Esophagus (tissue), 2 donors: ENCODE data around the gene TUBB4A. TPM values are rescaled to one million over a fixed set of nuclear protein-coding genes. Genes with fewer than 3 reads are reported as not detected.

Experiments used
- H3K27ac ChIP-seq, 2 donors: one replicate each; pipeline ENCODE4 v1.5.1; 2013; ENCODE audit warnings: low read depth in 2 of 2, mild to moderate bottlenecking in 2 of 2, inconsistent platforms in 1 of 2, low read length in 1 of 2, moderate library complexity in 1 of 2
- H3K27me3 ChIP-seq, 2 donors: one replicate each; pipeline ENCODE4 v1.6.1; 2013; ENCODE audit warnings: low read length in 2 of 2, control low read depth in 1 of 2, mild to moderate bottlenecking in 1 of 2; ENCODE audit not compliant: insufficient read depth in 2 of 2, control insufficient read depth in 1 of 2
- H3K36me3 ChIP-seq, 2 donors: one replicate each; pipeline ENCODE4 v1.6.1; 2013; ENCODE audit warnings: low read length in 1 of 2; ENCODE audit not compliant: control insufficient read depth in 2 of 2, insufficient read depth in 2 of 2
- H3K4me1 ChIP-seq, 2 donors: one replicate each; pipeline ENCODE4 v1.6.1; 2013; ENCODE audit warnings: low read length in 1 of 2; ENCODE audit not compliant: control insufficient read depth in 2 of 2, insufficient read depth in 2 of 2
- H3K4me3 ChIP-seq, 2 donors: one replicate each; pipeline ENCODE4 v1.5.1; 2013; ENCODE audit warnings: low read length in 2 of 2, mild to moderate bottlenecking in 2 of 2, low read depth in 1 of 2, moderate library complexity in 1 of 2
- H3K9me3 ChIP-seq, 2 donors: one replicate each; pipeline ENCODE4 v1.6.1; 2013; ENCODE audit warnings: mild to moderate bottlenecking in 2 of 2, low read depth in 1 of 2, low read length in 1 of 2, moderate library complexity in 1 of 2; ENCODE audit not compliant: control insufficient read depth in 2 of 2, insufficient read depth in 1 of 2
- WGBS, 2 donors: extraction: QIAGEN DNeasy Blood & Tissue Kit; methylation state at CpG; one replicate each; pipeline ENCODE4 v1.1.7; 2013; 5-methylcytosine and 5-hydroxymethylcytosine counted together
- polyA plus RNA-seq, 2 donors: library from polyadenylated mRNA; stranded (reverse); fragments of 200-250 nt; gene quantifications; one replicate each; pipeline ENCODE4 v1.2.3, GENCODE V29; 2013
- donor health status: healthy with polysubstance abuse.
- donor health status: Bipolar disorder and iron deficiency.

TUBB4A gene
- polyA plus RNA-seq, 2 donors, result 0.06 to 0.16 TPM

GRCh38 chr19:6464070-6464873, 37.8 kb downstream of the TUBB4A start, which contains the start of gene CRB3:
Gene CRB3, plus strand, starts transcription at chr19:6464271. Its CDS starts 431 bp downstream, at chr19:6464702.
- no peaks in the 10 kb centered on the region for H3K9me3 ChIP-seq
- H3K36me3 ChIP-seq, result peaks cover 0 to 20% of the 10 kb centered on the region in 2 donors
- H3K4me3 ChIP-seq, result peak within 1 kb of the TSS; percentile 81 to 94
- H3K4me1 ChIP-seq, result peaks cover 2 to 9% of the 10 kb centered on the region in 2 donors
- 5 to 7% methylated on average over 64 to 65 of the region's 65 CpGs for WGBS, 2 donors
- peak within 1 kb of the TSS; percentile 44 to 92 for H3K27ac ChIP-seq
- H3K27me3 ChIP-seq, result no peaks in the 10 kb centered on the region

DNA sequence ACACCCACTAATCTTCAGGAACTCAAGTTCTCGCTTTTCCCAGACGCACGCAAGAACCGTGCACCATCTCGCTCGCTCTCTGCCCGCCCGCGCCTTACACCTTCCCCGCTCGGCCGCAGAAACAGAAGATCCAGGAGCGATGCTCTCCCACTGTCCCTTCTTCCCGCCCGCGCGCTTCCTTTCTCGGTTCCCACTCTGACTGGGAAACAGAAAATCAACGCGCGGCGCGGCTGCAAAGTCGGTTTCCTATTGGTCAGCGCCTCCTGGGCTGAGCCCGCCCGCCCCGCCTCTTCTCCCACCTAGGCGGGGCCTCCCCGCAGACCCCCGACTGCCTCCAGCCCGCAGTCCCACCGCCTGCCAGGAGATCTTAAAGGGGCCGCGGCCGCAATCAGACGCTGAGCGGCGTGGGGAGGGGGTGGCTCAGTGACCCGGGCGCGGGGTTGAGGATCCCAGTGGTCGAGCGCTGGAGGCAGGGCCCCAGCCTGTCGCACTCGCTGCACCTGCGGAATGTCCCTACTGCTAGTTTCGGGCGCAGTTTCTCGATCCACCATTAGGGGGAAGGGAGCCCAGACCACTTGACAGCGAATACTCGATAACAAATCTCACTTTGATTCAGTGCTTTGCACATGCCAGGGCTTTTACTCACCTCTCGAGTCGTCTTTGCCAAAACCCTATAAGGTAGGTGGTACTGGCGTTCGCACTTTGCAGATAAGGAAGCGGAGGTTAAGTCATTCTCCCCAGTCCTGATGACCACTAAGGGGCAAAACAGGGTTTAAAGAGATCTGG, 41.8 kb downstream of the TUBB4A start:
- peaks cover 0 to 3% of the 10 kb centered on the region in 2 donors for H3K9me3 ChIP-seq
- H3K4me3 ChIP-seq, result peak overlapping the region; percentile 66 to 82
- WGBS, 2 donors, result 1% methylated on average over 57 of the region's 57 CpGs
- H3K27me3 ChIP-seq, result no peaks in the 10 kb centered on the region
- H3K27ac ChIP-seq, result peak overlapping the region; percentile 88 to 98
- H3K36me3 ChIP-seq, result peaks cover 0 to 5% of the 10 kb centered on the region in 2 donors
- peaks cover 6 to 10% of the 10 kb centered on the region in 2 donors for H3K4me1 ChIP-seq

- Histone ChIP-seq H3K4me3 (peak within 1 kb of the TSS; percentile 66 to 82), H3K4me1 (peaks cover 6 to 8% of the 10 kb centered on the region in 2 donors), H3K27me3 (no peaks in the 10 kb centered on the region), H3K36me3 (peaks cover 3 to 8% of the 10 kb centered on the region in 2 donors), H3K27ac (peak within 1 kb of the TSS; percentile 88 to 98), H3K9me3 (peaks cover 0 to 4% of the 10 kb centered on the region in 2 donors)
- 2 to 5% methylated on average over 43 to 70 of the region's 70 CpGs for WGBS, 2 donors
Measured at GRCh38 chr19:6459262-6460098, 42.6 kb downstream of the TUBB4A start, which contains the start of gene SLC25A23. Gene SLC25A23, minus strand, starts transcription at chr19:6459792. Its CDS starts 164 bp downstream, at chr19:6459628.

GRCh38 chr19:6458695-6459261, 43.3 kb downstream of the TUBB4A start:
- no peaks in the 10 kb centered on the region for H3K27me3 ChIP-seq
- peaks cover 2 to 11% of the 10 kb centered on the region in 2 donors for H3K9me3 ChIP-seq
- peaks cover 4 to 6% of the 10 kb centered on the region in 2 donors for H3K4me1 ChIP-seq
- H3K27ac ChIP-seq, result peak overlapping the region; percentile 88 to 98
- peak overlapping the region; percentile 66 to 82 for H3K4me3 ChIP-seq
- peaks cover 9 to 15% of the 10 kb centered on the region in 2 donors for H3K36me3 ChIP-seq
- 33 to 37% methylated on average over 16 of the region's 16 CpGs for WGBS, 2 donors

DNA sequence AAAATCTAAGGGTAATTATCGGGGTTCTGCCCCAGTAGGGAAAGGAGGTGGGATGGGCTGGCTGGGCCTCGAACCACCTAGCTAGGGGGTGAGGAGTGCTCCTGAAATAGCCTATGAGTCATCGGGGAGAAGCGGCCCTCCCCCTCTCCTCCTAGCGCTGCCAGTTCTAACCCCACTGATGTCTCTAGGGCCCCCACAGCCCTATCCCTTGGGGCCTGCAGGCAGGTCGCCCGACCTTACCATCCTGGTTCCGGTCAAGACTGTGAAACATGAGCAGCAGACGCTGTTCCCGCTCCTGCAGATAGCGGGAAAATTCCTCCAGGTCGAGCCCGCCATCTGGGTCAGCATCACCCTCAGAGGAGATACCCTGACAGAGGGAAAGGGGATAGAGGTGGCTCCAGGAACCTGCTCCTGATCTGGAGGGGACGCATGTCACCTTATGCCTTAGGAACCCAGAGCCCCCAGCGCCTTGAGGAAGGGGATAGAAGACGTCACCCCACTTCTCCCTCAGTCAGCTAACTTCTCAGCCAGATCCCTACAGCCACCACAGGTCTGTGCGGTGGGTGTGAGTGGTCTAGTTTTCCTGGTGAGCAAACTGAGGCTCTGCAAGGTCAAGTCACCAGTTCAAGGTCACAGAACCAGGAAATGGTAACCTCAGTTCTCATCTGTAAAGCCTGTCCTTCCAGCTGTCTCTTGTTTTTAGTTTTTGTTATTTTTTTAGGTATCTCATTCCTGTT, 44.0 kb downstream of the TUBB4A start:
- peaks cover 13 to 19% of the 10 kb centered on the region in 2 donors for H3K36me3 ChIP-seq
- H3K9me3 ChIP-seq, result peaks cover 2 to 12% of the 10 kb centered on the region in 2 donors
- H3K27me3 ChIP-seq, result no peaks in the 10 kb centered on the region
- H3K4me3 ChIP-seq, result peak overlapping the region; percentile 66 to 82
- WGBS, 2 donors, result 81 to 83% methylated on average over 16 to 17 of the region's 17 CpGs
- peak overlapping the region; percentile 88 to 98 for H3K27ac ChIP-seq
- H3K4me1 ChIP-seq, result peaks cover 4% of the 10 kb centered on the region in 2 donors

DNA sequence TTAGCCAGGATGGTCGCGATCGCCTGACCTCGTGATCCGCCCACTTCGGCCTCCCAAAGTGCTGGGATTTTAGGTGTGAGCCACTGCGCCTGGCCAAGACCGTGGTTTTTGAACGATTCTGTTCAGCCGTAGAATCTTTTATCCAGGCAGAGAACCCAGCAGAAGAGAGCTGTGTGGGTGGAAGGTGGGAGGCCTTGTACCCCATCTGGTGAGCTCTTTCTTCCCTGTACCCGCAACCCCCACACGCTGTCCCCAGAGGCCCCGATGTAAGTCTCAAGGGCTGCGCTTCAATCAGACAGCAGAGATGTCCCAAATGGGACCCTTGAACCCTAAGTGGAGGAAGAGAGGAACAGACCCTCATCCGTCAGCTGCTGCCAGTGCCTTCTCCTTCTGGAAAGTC, 46.2 kb downstream of the TUBB4A start:
- H3K27ac ChIP-seq, result no peak overlapping the region
- peaks cover 2 to 12% of the 10 kb centered on the region in 2 donors for H3K9me3 ChIP-seq
- H3K36me3 ChIP-seq, result peaks cover 17 to 22% of the 10 kb centered on the region in 2 donors
- H3K4me1 ChIP-seq, result peaks cover 4% of the 10 kb centered on the region in 2 donors
- 92 to 95% methylated on average over 15 of the region's 15 CpGs for WGBS, 2 donors
- H3K27me3 ChIP-seq, result no peaks in the 10 kb centered on the region
- no peak overlapping the region for H3K4me3 ChIP-seq

- H3K4me1 ChIP-seq, result peaks cover 4% of the 10 kb centered on the region in 2 donors
- peaks cover 2 to 12% of the 10 kb centered on the region in 2 donors for H3K9me3 ChIP-seq
- H3K36me3 ChIP-seq, result peaks cover 17 to 25% of the 10 kb centered on the region in 2 donors
- H3K27me3 ChIP-seq, result no peaks in the 10 kb centered on the region
- WGBS, 2 donors, result 98 to 99% methylated on average over 11 of the region's 11 CpGs
- no peak overlapping the region for H3K27ac ChIP-seq
- H3K4me3 ChIP-seq, result no peak overlapping the region
Measured at GRCh38 chr19:6453951-6454565, 48.1 kb downstream of the TUBB4A start.

GRCh38 chr19:6452899-6453298, 49.2 kb downstream of the TUBB4A start:
- no peak overlapping the region for H3K4me3 ChIP-seq
- no peaks in the 10 kb centered on the region for H3K27me3 ChIP-seq
- no peak overlapping the region for H3K27ac ChIP-seq
- WGBS, 2 donors, result 97 to 98% methylated on average over 2 of the region's 2 CpGs
- peaks cover 2 to 12% of the 10 kb centered on the region in 2 donors for H3K9me3 ChIP-seq
- H3K4me1 ChIP-seq, result no peaks in the 10 kb centered on the region
- peaks cover 17 to 23% of the 10 kb centered on the region in 2 donors for H3K36me3 ChIP-seq
